SK-N-SH (cell line): ENCODE data around the gene MYPN. TPM values are rescaled to one million over a fixed set of nuclear protein-coding genes. Genes with fewer than 3 reads are reported as not detected.

Experiments
- CTCF ChIA-PET: fragments of 300-600, 350-600 bp; formaldehyde crosslinking; extraction: SDS; loops from one replicate; lab custom pipeline; 2021; lab: Yijun Ruan, JAX
- POLR2A ChIA-PET: fragments of 350-600 bp; sonication (Branson Sonifier 250); formaldehyde crosslinking; extraction: SDS; loops from one replicate; lab custom pipeline; 2020; ENCODE audit warnings: antibody characterized with exemption, inconsistent platforms; lab: Yijun Ruan, JAX
- DNase-seq: peaks from one replicate; pipeline ENCODE4 v3.0.0; 2012
- H2AFZ ChIP-seq: fragments of 200-600 bp; sonication (generic); 2 replicates; pipeline ENCODE4 v1.8.1; 2016; ENCODE audit warnings: antibody characterized with exemption, mild to moderate bottlenecking, low read depth
- H3F3A ChIP-seq: fragments of 200-600 bp; sonication (generic); replicated peaks from 2 replicates; pipeline ENCODE3; 2016; ENCODE audit warnings: antibody characterized with exemption, mild to moderate bottlenecking; ENCODE audit not compliant: insufficient read depth
- H3K27ac ChIP-seq, 2 experiments: fragments of 200-500 bp in 1 of 2; fragments of 200-600 bp in 1 of 2; sonication (Bioruptor generic) in 1 of 2; sonication (generic), shearing (Covaris generic) in 1 of 2; 2 replicates each; pipeline versions ENCODE4 v1.5.1 to v1.6.1; 2014 to 2016; ENCODE audit warnings: low read depth in 2 of 2, inconsistent platforms in 1 of 2, low read length in 1 of 2, mild to moderate bottlenecking in 1 of 2, mixed read lengths in 1 of 2
- H3K27me3 ChIP-seq: fragments of 200-600 bp; sonication (generic), shearing (Covaris generic); 2 replicates; pipeline ENCODE4 v1.6.1; 2016; ENCODE audit warnings: mixed run types; ENCODE audit not compliant: insufficient read depth
- H3K36me3 ChIP-seq, 2 experiments: fragments of 200-500 bp in 1 of 2; fragments of 200-600 bp in 1 of 2; sonication (Bioruptor generic) in 1 of 2; sonication (generic) in 1 of 2; replicated peaks in 1 of 2; 2 replicates each; pipeline versions ENCODE3 to v1.5.1; 2014 to 2016; ENCODE audit warnings: low read length in 1 of 2, mild to moderate bottlenecking in 1 of 2; ENCODE audit not compliant: insufficient read depth in 2 of 2, control insufficient read depth in 1 of 2
- H3K4me1 ChIP-seq, 2 experiments: fragments of 200-500 bp in 1 of 2; fragments of 200-600 bp in 1 of 2; sonication (Bioruptor generic) in 1 of 2; sonication (generic), shearing (Covaris generic) in 1 of 2; 2 replicates each; pipeline versions ENCODE4 v1.5.1 to v1.6.1; 2014 to 2016; ENCODE audit warnings: low read depth in 1 of 2, low read length in 1 of 2, mixed run types in 1 of 2; ENCODE audit not compliant: insufficient read depth in 2 of 2, control insufficient read depth in 1 of 2
- H3K4me2 ChIP-seq: fragments of 200-600 bp; sonication (generic), shearing (Covaris generic); 2 replicates; pipeline ENCODE4 v1.6.1; 2017; ENCODE audit warnings: mixed run types
- H3K4me3 ChIP-seq, 2 experiments: fragments of 200-500 bp in 1 of 2; fragments of 200-600 bp in 1 of 2; sonication (Bioruptor generic) in 1 of 2; sonication (generic), shearing (Covaris generic) in 1 of 2; 2 replicates each; pipeline versions ENCODE4 v1.5.1 to v1.8.1; 2014 to 2016; ENCODE audit warnings: low read depth in 2 of 2, inconsistent platforms in 1 of 2, low read length in 1 of 2, mild to moderate bottlenecking in 1 of 2, mixed read lengths in 1 of 2, moderate library complexity in 1 of 2
- H3K79me2 ChIP-seq: fragments of 200-600 bp; sonication (generic); 2 replicates; pipeline ENCODE4 v1.8.1; 2017; ENCODE audit warnings: mild to moderate bottlenecking; ENCODE audit not compliant: insufficient read depth
- H3K9ac ChIP-seq: fragments of 200-600 bp; sonication (generic); 2 replicates; pipeline ENCODE4 v1.6.1; 2017; ENCODE audit warnings: mixed run types
- H3K9me2 ChIP-seq: fragments of 200-600 bp; sonication (generic); 2 replicates; pipeline ENCODE4 v1.6.1; 2017; ENCODE audit warnings: mixed run types
- H3K9me3 ChIP-seq: fragments of 200-600 bp; sonication (generic); 2 replicates; pipeline ENCODE4 v1.6.1; 2017; ENCODE audit warnings: mixed run types, mild to moderate bottlenecking, moderate library complexity
- H4K20me1 ChIP-seq: fragments of 200-600 bp; sonication (generic); 2 replicates; pipeline ENCODE4 v1.6.1; 2017; ENCODE audit warnings: mild to moderate bottlenecking, mixed run types; ENCODE audit not compliant: insufficient read depth
- CHD2 ChIP-seq: fragments of 150-350 bp; IDR thresholded peaks from 2 replicates; pipeline ENCODE4 v1.6.1; 2018; ENCODE audit warnings: low read length; ENCODE audit not compliant: partially characterized antibody
- ELF1 ChIP-seq: IDR thresholded peaks from 2 replicates; pipeline ENCODE4 v1.4.0; 2012
- EP300 ChIP-seq, 2 experiments: IDR thresholded peaks; 2 replicates each; pipeline versions ENCODE4 v1.4.0 to v1.6.1; 2012; ENCODE audit warnings: borderline replicate concordance in 1 of 2, low read depth in 1 of 2, low read length in 1 of 2
- EZH2phosphoT487 ChIP-seq: fragments of 200-600 bp; sonication (generic); IDR thresholded peaks from 2 replicates; pipeline ENCODE4 v1.6.1; 2017; ENCODE audit warnings: low read depth, mixed run types, mild to moderate bottlenecking, antibody characterized with exemption, moderate library complexity, borderline replicate concordance
- FOSL2 ChIP-seq: IDR thresholded peaks from 2 replicates; pipeline ENCODE4 v1.4.0; 2012; ENCODE audit warnings: low read depth, mild to moderate bottlenecking, moderate library complexity, borderline replicate concordance
- IRF3 ChIP-seq: fragments of 150-350 bp; IDR thresholded peaks from 2 replicates; pipeline ENCODE4 v1.6.1; 2016; ENCODE audit warnings: mild to moderate bottlenecking, low read depth, low read length
- MXI1 ChIP-seq: IDR thresholded peaks from 2 replicates; pipeline ENCODE4 v1.6.1; 2012; ENCODE audit warnings: mild to moderate bottlenecking, low read depth, low read length, improper control_type of control experiment
- PBX3 ChIP-seq: IDR thresholded peaks from 2 replicates; pipeline ENCODE4; 2012
- POLR2AphosphoS5 ChIP-seq: IDR thresholded peaks from 2 replicates; pipeline ENCODE4 v1.6.1; 2012; ENCODE audit warnings: low read depth, low read length
- RCOR1 ChIP-seq: fragments of 150-350 bp; IDR thresholded peaks from 2 replicates; pipeline ENCODE4 v1.6.1; 2017; ENCODE audit warnings: antibody characterized with exemption, low read length
- RFX5 ChIP-seq: IDR thresholded peaks from 2 replicates; pipeline ENCODE4 v1.6.1; 2012; ENCODE audit warnings: mild to moderate bottlenecking, improper control_type of control experiment, low read length
- RXRA ChIP-seq: IDR thresholded peaks from 2 replicates; pipeline ENCODE4 v1.4.0; 2012; ENCODE audit warnings: low read depth, mild to moderate bottlenecking, borderline replicate concordance
- TCF12 ChIP-seq: IDR thresholded peaks from 2 replicates; pipeline ENCODE4 v1.4.0; 2012
- WGBS: methylation state at CpG from one replicate; pipeline ENCODE4 v1.1.6; 2017; ENCODE audit warnings: low lambda C conversion rate; 5-methylcytosine and 5-hydroxymethylcytosine counted together
- polyA plus RNA-seq, 3 experiments: library from polyadenylated mRNA; depleted of rRNA; stranded (reverse); fragments of >200 nt; gene quantifications; 2 replicates each; pipeline ENCODE4 v1.2.3, GENCODE V29; 2012

The MYPN gene
- polyA plus RNA-seq, 1 of the 3 experiments (the other 2 are of a cell fraction): 0.43 TPM

GRCh38 chr10:68185085-68185484 is 75.8 kb downstream of the MYPN start (continued):
- no peak for TF ChIP-seq ELF1

- POLR2A ChIA-PET: no interaction called here
- WGBS: 63% methylated on average over 6 of the region's 6 CpGs
- H3K4me1 ChIP-seq: no peaks in the 10 kb centered on the region
Observed at GRCh38 chr10:68188835-68189234, 79.5 kb downstream of the MYPN start.

GRCh38 chr10:68192113-68192512 is 82.8 kb downstream of the MYPN start:
- Histone ChIP-seq H3K4me1 (no peaks in the 10 kb centered on the region), H3K9ac (no peak overlapping the region), H3K27ac (no peak overlapping the region), H3K4me3 (no peak overlapping the region), H4K20me1 (no peaks in the 10 kb centered on the region), H3K79me2 (no peaks in the 10 kb centered on the region), H3K36me3 (no peaks in the 10 kb centered on the region), H3K27me3 (no peaks in the 10 kb centered on the region), H3K9me2 (no peaks in the 10 kb centered on the region), H3F3A (peaks cover 7% of the 10 kb centered on the region), H3K9me3 (no peaks in the 10 kb centered on the region), H2AFZ (no peak overlapping the region), H3K4me2 (no peak overlapping the region)
- WGBS: 24% methylated on average over 3 of the region's 3 CpGs
- DNase-seq: no peak
- ChIA-PET CTCF (interaction anchor here (1.2 to 1.6 kb wide), 3 partner anchors 8 to 20 kb away, joined by 3 to 5 read pairs (median 3); no protein-coding TSS in a partner anchor), POLR2A (no interaction called here)
- TF ChIP-seq EP300 (IDR thresholded peaks at IDR 0.05; ENCODE audit: borderline replicate concordance in 1 of 2, low read depth in 1 of 2, low read length in 1 of 2) (no peak), RFX5 (no peak), FOSL2 (0 out of 2 replicates have a peak, but pooled peaks have one; percentile 18), EZH2phosphoT487 (no peak), PBX3 (peak; percentile 20; the same call in 1 of the 2 replicates), TCF12 (peak; percentile 47; the same call in 1 of the 2 replicates)

More at GRCh38 chr10:68188835-68189234, 79.5 kb downstream of the MYPN start:
- no peak overlapping the region for H2AFZ ChIP-seq
- no peaks in the 10 kb centered on the region for H4K20me1 ChIP-seq
- CTCF ChIA-PET: interaction anchor here (1.3 to 1.5 kb wide), 4 partner anchors 13 to 24 kb away, joined by 3 to 6 read pairs (median 4); no protein-coding TSS in a partner anchor
- H3F3A ChIP-seq: peaks cover 7% of the 10 kb centered on the region
- H3K4me3 ChIP-seq: no peak overlapping the region
- H3K27me3 ChIP-seq: no peaks in the 10 kb centered on the region; the same call in 1 of the 2 replicates
- no peak overlapping the region for H3K4me2 ChIP-seq
- no peak for TF ChIP-seq MXI1
- no peak for TF ChIP-seq IRF3
- TF ChIP-seq RCOR1: no peak
- no peak for TF ChIP-seq CHD2
- no peak for TF ChIP-seq POLR2AphosphoS5
- TF ChIP-seq RXRA: no peak
- no peak overlapping the region for H3K9ac ChIP-seq
- no peaks in the 10 kb centered on the region for H3K36me3 ChIP-seq
- DNase-seq: no peak
- no peaks in the 10 kb centered on the region for H3K9me3 ChIP-seq
- H3K9me2 ChIP-seq: no peaks in the 10 kb centered on the region
- H3K27ac ChIP-seq: no peak overlapping the region
- H3K79me2 ChIP-seq: no peaks in the 10 kb centered on the region
